Fibroblast of peridontal ligament (primary cell): Measurements from ENCODE around the gene XYLT1.

Experiments
- DNase-seq: peaks from one replicate; pipeline ENCODE4 v3.0.0-alpha.2; 2010; ENCODE audit errors: extremely low read depth

The XYLT1 gene

DNA sequence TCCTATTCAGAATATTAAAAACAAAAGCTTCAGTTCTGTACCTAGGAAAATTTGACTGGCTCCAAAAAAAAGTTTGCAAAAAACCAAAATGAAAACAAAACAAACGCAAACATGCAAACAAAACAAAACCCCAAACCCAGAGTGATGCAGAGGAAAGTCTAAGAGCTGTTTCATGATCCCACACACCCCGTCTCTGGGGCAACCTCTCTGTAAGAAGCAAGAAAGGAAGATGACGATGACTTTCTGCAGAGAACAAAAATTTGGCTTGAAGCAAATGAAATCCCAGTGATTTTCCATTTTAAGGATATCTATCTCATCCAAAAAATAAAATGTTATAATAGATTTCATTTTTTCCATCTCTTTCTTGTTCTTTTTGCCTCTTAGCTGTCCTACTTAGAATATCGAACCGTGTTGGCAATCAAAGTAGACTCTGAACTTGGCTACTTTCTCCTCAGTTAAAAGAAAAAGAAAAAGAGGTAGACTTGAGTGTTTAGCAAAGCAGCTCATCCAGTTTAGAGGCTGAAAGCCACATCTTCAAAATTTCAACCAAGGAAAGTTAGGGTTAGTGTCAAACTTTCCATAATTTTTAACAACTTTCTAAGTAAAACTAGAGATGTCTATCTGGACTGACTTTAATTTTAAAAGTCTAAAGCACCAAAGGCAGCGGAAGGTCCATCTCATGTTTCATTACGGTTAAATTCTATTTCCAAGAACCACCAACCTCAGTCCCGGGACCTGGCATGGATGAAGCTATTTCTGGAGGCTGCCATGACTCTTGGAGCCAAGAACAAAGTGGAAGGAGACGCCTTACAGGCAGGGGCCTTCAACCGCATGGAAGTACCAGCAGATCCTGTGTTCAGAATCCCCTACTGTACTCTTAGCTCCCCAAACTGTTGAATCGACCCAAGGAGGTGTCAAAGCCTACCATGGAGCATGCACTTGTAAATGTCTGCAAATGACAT is 180.8 kb downstream of the XYLT1 start:
- DNase-seq: no peak

DNA sequence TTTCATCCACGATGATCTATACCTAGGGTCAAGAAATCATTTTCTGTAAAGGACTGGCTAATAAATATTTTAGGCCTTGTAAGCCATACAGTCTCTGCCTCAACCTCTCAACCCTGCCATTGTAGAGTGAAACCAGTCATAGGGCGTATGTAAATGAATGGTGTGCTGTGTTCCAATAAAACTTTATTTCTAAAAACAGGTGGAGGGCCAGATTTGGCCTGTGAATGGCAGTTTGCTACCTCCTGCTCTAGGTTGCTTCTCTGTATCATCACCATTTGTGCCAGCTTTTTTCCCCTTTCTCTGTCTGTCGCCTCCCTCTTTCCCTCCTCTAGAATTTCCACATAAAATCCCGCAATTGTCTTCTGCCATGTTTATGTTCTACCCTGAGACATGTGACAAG is 181.7 kb downstream of the XYLT1 start:
- no peak for DNase-seq

DNA sequence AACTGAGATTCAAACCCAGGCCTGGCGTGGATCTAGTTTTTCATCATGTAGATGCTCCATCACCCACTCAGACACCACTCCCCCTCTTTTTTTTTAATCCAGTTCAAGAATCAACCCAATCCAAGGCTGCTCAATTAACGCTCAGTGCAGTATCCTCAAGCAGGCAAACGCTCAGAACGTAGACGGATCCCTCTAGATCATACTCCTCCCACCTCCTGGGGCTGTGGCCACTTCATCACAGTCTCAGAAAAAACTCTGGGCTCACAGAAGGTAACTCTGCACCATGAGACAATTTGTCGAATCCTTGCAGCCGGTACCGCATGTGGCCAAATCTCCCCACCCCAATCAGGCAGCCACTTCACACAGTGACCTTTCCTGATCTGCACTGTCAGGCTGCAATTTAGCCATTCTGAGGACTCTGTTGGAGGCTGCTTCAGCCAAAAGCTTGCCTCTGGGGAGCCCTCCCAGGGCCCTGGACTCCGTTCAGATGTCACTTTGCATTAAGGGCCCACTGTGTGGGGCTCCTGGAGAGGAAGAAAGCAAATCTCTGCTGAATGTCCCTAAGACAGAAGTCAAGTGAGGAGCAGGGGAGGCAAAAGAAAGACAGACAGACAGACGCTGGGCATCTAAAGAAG is 183.5 kb downstream of the XYLT1 start:
- DNase-seq: no peak

DNA sequence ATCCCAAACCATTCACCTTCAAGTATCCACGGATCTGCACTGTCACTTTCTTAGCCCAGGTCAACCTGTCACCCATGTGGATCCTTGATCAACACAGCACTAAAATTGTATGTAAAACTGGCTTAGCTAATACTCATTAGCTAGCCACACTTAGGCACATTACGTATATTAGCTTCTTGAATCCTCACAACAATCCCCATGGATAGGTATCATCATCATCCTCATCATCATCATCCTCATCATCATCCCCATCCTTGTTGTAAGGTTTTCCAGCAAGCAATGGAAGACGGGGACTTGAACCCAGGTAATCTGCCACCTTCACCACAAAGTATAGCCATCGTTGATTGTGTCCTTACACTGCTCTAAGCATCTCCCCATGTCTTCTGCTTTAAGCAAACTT is 184.3 kb downstream of the XYLT1 start:
- no peak for DNase-seq

GRCh38 chr16:17283016-17283415 is 187.7 kb downstream of the XYLT1 start:
- no peak for DNase-seq

DNA sequence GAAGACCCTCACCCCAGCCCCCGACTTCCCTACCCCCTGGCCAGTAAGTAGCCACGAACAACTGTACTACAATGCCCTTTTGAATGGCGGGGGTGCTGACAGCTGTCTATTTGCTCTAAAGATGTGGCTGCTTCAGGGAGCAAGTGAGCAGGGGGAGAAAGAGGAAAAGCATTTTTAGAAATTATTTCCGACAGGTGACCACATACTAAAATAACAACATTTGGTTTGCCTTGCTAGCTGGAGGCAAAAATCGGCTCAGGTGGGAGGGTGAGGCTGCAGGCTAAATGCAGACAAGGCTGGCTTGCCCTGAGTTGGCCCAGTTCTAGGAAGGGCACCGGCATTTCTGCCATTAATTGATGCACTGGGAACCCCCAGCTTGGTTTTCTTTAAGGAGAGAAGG is 188.5 kb downstream of the XYLT1 start:
- DNase-seq: no peak

DNA sequence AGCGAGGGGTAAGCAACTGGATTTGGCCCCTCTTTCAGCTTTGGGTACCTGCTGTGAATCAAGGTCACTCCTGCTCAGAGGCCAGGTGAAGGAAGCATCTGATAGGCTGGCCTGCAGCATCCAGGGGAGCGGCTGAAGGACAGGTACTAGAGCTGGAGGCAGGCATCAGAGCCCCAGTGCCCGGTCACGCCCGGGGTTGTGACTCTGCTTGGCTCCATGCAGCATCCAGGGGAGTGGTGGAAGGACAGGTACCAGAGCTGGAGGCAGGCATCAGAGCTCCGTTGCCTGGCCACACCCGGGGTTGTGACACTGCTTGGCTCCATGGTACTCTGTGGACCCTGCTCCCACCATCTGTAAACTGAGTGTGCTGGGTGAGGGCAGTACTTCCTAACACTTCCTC is 189.7 kb downstream of the XYLT1 start:
- DNase-seq: no peak

- DNase-seq: no peak
Observed at GRCh38 chr16:17278988-17279387, 191.8 kb downstream of the XYLT1 start.

DNA sequence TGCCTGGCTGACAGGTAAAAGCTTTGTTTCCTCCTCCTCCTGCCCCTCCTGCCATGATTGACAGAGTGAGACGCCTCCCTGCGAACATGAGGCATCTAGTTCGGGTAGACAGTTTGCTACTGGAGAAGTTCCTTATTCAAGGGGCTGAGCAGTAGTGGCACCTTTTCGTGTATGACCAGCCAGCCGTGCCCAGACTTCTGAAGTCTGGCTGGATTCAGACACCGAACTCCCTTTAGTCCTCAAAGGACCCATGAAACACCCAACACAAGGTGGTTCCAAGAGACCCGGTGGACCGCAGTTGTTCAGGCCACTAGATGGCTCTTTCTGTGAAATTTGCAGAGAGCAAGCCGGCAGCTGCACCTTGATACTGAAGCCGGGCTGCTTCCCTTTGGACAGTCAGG is 192.8 kb downstream of the XYLT1 start:
- DNase-seq: no peak

GRCh38 chr16:17276610-17277009 is 194.2 kb downstream of the XYLT1 start:
- DNase-seq: no peak

GRCh38 chr16:17276010-17276530 is 194.7 kb downstream of the XYLT1 start:
- no peak for DNase-seq

- no peak for DNase-seq
Observed at GRCh38 chr16:17275076-17276009, 195.4 kb downstream of the XYLT1 start.

- DNase-seq: peak; percentile 93
Observed at GRCh38 chr16:17273142-17273561, 197.6 kb downstream of the XYLT1 start.

DNA sequence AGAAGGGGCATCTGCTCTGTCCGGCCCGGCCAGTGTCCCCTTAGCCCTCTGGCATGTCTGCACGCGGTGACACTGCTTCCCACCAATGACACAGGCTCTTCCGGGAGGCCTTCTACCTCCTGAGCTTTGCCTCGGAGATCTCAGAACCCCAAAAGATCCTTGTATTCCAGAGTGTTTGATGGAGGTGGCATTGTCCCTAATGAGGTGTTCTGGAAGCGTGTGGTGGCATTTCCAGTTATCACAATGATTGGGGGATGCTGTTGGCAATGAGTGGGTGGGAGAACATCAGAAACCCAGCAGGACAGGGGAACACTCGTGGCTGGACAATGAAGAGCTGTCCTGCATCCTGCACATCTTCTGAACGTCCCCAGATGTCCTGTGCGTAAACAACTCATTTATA is 198.0 kb downstream of the XYLT1 start:
- no peak for DNase-seq

DNA sequence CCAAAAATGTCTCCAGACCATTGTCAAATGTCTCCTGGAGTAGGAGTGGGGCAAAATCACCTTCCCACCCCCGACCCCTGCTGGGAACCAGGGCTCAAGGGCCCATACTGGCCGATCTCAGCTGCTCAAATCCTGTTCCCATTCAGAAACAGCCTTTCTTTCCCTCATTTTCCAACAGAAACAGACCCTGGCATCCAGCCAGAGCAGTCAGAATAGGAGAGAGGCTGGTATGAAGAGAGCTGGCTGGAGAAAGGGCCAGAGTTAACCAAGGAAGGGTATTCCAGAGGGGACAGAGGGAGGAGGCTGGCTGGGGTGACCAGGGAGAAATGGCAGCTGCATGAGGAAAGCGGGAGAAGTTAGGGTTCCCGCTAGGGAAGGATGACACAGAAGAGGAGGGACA is 199.1 kb downstream of the XYLT1 start:
- DNase-seq: peak; percentile 42

DNA sequence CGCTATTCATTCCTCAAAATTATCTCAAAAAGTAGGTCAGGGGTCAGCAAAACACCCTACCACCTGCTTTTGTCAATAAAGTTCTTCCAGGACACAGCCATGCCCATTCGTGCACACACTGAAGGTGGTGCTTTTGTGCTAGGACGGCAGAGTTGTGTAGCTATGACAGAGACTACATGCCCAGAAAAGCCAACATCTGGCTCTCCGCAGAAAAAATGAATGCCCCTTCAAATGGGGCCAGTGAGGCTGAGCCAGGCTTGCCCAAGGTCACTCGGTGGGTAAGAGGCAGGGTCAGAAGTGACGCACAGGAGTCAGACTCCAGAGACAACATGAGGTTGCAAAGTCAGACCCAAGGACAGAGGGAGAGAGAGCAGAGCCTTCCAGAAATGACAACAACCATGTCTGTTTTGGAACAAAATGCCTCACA is 200.1 kb downstream of the XYLT1 start:
- no peak for DNase-seq

- no peak for DNase-seq
Observed at GRCh38 chr16:17270111-17270510, 200.6 kb downstream of the XYLT1 start.

DNA sequence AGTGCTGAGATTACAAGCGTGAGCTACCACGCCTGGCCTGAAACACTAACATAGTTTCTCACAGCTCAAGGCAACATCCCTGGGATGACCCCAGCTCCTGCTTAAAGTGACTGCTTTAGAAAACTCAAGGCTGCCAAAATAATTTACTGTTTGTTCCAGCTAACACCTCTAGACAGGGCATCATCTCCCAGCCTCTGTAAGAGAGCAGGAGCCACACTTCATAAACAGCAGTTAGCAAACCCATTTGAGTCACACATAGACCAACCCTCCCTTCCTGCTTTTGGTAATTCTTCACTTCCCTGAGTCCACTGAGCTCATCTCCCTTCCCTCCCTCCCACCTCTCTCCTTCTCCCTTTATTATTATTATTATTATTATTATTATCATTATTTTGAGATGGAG is 201.3 kb downstream of the XYLT1 start:
- no peak for DNase-seq

- no peak for DNase-seq
Observed at GRCh38 chr16:17266608-17267313, 204.0 kb downstream of the XYLT1 start.

DNA sequence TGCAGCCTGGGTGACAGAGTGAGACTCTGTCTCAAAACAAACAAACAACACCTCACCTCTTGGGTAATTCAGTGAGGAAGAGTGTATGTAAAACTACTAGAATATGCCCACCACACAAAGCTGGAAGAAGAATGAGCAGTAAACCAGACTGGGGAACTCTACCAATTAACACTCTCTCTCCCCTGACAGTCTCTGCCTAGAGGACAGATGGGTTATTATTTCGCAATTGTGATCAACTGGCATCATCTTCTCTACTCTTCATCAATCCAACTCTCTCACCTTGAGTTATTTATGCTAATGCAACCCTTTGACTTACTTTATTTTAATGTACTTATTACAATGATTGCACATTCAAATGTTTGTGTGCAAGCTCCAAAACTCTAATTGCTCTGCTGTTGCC is 205.6 kb downstream of the XYLT1 start:
- no peak for DNase-seq

DNA sequence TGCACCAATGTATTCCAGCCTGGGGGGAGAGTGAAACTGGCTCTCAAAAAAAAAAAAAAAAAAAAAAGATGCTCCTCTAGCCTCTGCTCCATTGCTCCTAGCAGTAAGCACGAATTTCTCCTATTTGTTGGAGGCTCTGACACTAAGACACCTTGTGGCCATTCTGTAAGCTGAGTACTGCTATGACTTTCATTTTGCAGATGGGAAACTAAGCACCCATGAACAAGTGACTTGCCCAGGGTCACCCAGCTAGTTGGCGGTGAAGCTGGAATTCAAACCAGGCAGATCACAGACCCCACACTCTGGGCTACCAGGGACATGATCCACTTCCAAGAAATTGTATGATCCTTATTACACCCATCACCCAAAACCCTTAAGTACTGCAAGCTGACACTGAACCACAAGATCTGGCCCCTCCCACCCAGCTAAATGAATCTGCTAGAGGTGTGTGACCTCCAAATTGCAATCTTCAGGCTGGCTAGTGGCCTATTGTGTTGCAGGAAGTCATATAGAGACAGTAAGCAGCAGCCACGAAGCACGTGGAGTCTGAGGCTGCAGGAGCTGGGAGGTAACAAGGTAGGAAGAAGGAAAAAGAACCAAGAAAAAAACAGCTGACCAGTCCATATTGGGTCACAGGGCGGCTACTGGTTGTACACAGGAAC is 209.4 kb downstream of the XYLT1 start:
- DNase-seq: no peak
